Caco-2 (cell line): ENCODE data around the gene DOCK9. TPM values are rescaled to one million over a fixed set of nuclear protein-coding genes. Genes with fewer than 3 reads are reported as not detected.

ENCODE experiments used
- BruUV-seq: library from RNA; stranded (reverse); fragments of 400-500 nt; replicated peaks from 2 replicates; lab custom pipeline; 2021; lab: Mats Ljungman, UMichigan
- CTCF ChIA-PET: fragments of 300-600 bp; sonication (Branson Sonifier 250); formaldehyde crosslinking; loops from one replicate; lab custom pipeline; 2022; ENCODE audit warnings: antibody characterized with exemption; lab: Charles Lee
- POLR2A ChIA-PET: fragments of 300-600 bp; sonication (Branson Sonifier 250); formaldehyde crosslinking; loops from one replicate; lab custom pipeline; 2022; ENCODE audit warnings: antibody characterized with exemption; lab: Charles Lee
- DNase-seq, 2 experiments: peaks; one replicate each; pipeline versions ENCODE4 v3.0.0 to v3.0.0-alpha.2; 2020 to 2022
- H3K27me3 ChIP-seq: replicated peaks from 2 replicates; pipeline ENCODE4 v1.6.0; 2011; ENCODE audit warnings: low read length; ENCODE audit not compliant: control insufficient read depth, insufficient read depth
- H3K36me3 ChIP-seq: 2 replicates; pipeline ENCODE4 v1.5.1; 2011; ENCODE audit warnings: low read length; ENCODE audit not compliant: control insufficient read depth, insufficient read depth
- H3K4me1 ChIP-seq: fragments of 250-450 bp; sonication (Bioruptor Pico); 2 replicates; pipeline ENCODE4 v1.5.1; 2020; ENCODE audit warnings: mild to moderate bottlenecking
- H3K4me3 ChIP-seq: 2 replicates; pipeline ENCODE4 v1.5.1; 2011; ENCODE audit warnings: low read depth, mild to moderate bottlenecking, control low read depth, low read length
- H3K9me3 ChIP-seq: fragments of 250-450 bp; sonication (Bioruptor Pico); 2 replicates; pipeline ENCODE4 v1.5.1; 2020; ENCODE audit warnings: mild to moderate bottlenecking, moderate library complexity
- H3K27ac Mint-ChIP-seq: one replicate; pipeline ENCODE4 v1.8.0; 2022; ENCODE audit warnings: mixed read lengths; ENCODE audit not compliant: unreplicated experiment
- H3K27me3 Mint-ChIP-seq: one replicate; pipeline ENCODE4 v1.8.0; 2022; ENCODE audit warnings: mixed read lengths; ENCODE audit not compliant: insufficient read depth, unreplicated experiment
- H3K36me3 Mint-ChIP-seq: one replicate; pipeline ENCODE4 v1.8.0; 2022; ENCODE audit warnings: mild to moderate bottlenecking, mixed read lengths; ENCODE audit not compliant: insufficient read depth, unreplicated experiment
- H3K4me1 Mint-ChIP-seq: one replicate; pipeline ENCODE4 v1.8.0; 2022; ENCODE audit warnings: low read depth, mixed read lengths; ENCODE audit not compliant: unreplicated experiment
- H3K4me3 Mint-ChIP-seq: one replicate; pipeline ENCODE4 v1.8.0; 2022; ENCODE audit warnings: mild to moderate bottlenecking, moderate library complexity, mixed read lengths; ENCODE audit not compliant: unreplicated experiment
- H3K9me3 Mint-ChIP-seq: one replicate; pipeline ENCODE4 v1.8.0; 2022; ENCODE audit warnings: mixed read lengths; ENCODE audit not compliant: unreplicated experiment
- intact Hi-C: fragments of 100-400 bp; cut with micrococcal nuclease; formaldehyde crosslinking; loops from one replicate; pipeline ENCODE4 v1.10.0; 2022; ENCODE audit not compliant: unreplicated experiment
- total RNA-seq: library from RNA; stranded (reverse); gene quantifications from 2 replicates; pipeline ENCODE4 v1.2.3, GENCODE V29; 2022
- TF ChIP-seq, protein P1 (sequence below), 2 experiments: fragments of 200-600 bp in 1 of 2; IDR thresholded peaks; 1 replicate in 1 of 2; 2 replicates in 1 of 2; pipeline versions ENCODE4 v1.5.1 to v1.8.0; 2011 to 2022; ENCODE audit warnings: antibody characterized with exemption in 1 of 2, control low read depth in 1 of 2, inconsistent platforms in 1 of 2, low read depth in 1 of 2, low read length in 1 of 2, mild to moderate bottlenecking in 1 of 2, moderate library complexity in 1 of 2; ENCODE audit not compliant: insufficient read depth in 1 of 2, severe bottlenecking in 1 of 2, unreplicated experiment in 1 of 2

DOCK9 gene
- total RNA-seq, 1 experiment from 2014 or later = 260 TPM

DNA sequence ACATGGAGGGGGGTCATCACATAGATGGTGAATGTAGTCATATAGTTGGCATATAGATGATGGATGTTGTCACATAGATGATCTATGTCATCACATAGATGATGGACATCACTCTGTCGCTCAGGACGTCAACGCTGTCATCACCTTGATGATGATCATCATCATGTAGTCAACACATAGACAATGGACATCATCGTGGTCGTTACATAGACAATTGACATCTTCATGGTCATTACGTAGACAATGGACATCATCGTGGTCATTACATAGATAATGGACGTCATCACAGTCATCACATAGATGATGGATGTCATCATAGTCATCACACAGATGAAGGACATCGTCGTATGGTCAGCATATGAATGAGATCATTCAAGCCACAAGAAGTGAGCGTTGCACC lies 196.8 kb downstream of the DOCK9 start:
- intact Hi-C loops = no loop called here
- ChIA-PET CTCF (no interaction called here), POLR2A (no interaction called here)
- no TSS peak for BruUV-seq
- no peaks in the 10 kb centered on the region for H3K27me3 Mint-ChIP-seq
- Histone ChIP-seq H3K4me1 (peaks cover 16% of the 10 kb centered on the region), H3K27me3 (no peaks in the 10 kb centered on the region), H3K9me3 (no peaks in the 10 kb centered on the region), H3K36me3 (no peaks in the 10 kb centered on the region), H3K4me3 (no peak overlapping the region)
- TF ChIP-seq, protein P1, sequence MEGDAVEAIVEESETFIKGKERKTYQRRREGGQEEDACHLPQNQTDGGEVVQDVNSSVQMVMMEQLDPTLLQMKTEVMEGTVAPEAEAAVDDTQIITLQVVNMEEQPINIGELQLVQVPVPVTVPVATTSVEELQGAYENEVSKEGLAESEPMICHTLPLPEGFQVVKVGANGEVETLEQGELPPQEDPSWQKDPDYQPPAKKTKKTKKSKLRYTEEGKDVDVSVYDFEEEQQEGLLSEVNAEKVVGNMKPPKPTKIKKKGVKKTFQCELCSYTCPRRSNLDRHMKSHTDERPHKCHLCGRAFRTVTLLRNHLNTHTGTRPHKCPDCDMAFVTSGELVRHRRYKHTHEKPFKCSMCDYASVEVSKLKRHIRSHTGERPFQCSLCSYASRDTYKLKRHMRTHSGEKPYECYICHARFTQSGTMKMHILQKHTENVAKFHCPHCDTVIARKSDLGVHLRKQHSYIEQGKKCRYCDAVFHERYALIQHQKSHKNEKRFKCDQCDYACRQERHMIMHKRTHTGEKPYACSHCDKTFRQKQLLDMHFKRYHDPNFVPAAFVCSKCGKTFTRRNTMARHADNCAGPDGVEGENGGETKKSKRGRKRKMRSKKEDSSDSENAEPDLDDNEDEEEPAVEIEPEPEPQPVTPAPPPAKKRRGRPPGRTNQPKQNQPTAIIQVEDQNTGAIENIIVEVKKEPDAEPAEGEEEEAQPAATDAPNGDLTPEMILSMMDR (IDR thresholded peaks at IDR 0.05; ENCODE audit: insufficient read depth in 1 of 2, low read depth in 1 of 2, low read length in 1 of 2, severe bottlenecking in 1 of 2, unreplicated experiment in 1 of 2) = no peak
- DNase-seq = no peak
- no peak overlapping the region for H3K4me3 Mint-ChIP-seq
- H3K4me1 Mint-ChIP-seq = peaks cover 10% of the 10 kb centered on the region
- peaks cover 7% of the 10 kb centered on the region for H3K36me3 Mint-ChIP-seq
- H3K27ac Mint-ChIP-seq = no peak overlapping the region
- no peaks in the 10 kb centered on the region for H3K9me3 Mint-ChIP-seq

DNA sequence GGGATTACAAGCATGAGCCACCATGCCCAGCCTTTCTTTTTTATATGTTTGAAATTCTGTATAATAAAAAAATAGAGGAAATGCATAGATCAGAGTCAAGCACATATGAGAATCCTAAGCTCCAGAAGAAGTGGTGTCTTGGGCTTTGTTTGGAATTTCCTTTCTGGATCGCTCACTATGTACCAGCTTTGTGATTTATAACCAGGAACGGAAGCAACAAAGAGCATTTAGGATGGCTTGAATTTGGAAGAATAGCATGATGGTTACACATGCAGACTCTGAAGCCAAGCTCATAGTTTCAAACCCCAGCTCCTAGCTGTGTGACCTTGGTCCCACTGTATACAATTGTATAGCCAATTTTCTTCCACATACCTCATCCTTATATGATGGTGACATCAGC lies 197.4 kb downstream of the DOCK9 start:
- CTCF ChIA-PET = no interaction called here
- DNase-seq = no peak
- BruUV-seq = no TSS peak
- no peaks in the 10 kb centered on the region for H3K9me3 ChIP-seq
- Mint-ChIP-seq H3K36me3 (peaks cover 12% of the 10 kb centered on the region), H3K4me3 (no peak overlapping the region), H3K27me3 (no peaks in the 10 kb centered on the region), H3K27ac (no peak overlapping the region), H3K9me3 (no peaks in the 10 kb centered on the region), H3K4me1 (peaks cover 16% of the 10 kb centered on the region)
- intact Hi-C loops = no loop called here
- no peak overlapping the region for H3K4me3 ChIP-seq
- no peaks in the 10 kb centered on the region for H3K27me3 ChIP-seq
- POLR2A ChIA-PET = no interaction called here
- no peaks in the 10 kb centered on the region for H3K36me3 ChIP-seq
- H3K4me1 ChIP-seq = peaks cover 22% of the 10 kb centered on the region
- TF ChIP-seq, protein P1 (IDR thresholded peaks at IDR 0.05; ENCODE audit: insufficient read depth in 1 of 2, low read depth in 1 of 2, low read length in 1 of 2, severe bottlenecking in 1 of 2, unreplicated experiment in 1 of 2) = no peak

DNA sequence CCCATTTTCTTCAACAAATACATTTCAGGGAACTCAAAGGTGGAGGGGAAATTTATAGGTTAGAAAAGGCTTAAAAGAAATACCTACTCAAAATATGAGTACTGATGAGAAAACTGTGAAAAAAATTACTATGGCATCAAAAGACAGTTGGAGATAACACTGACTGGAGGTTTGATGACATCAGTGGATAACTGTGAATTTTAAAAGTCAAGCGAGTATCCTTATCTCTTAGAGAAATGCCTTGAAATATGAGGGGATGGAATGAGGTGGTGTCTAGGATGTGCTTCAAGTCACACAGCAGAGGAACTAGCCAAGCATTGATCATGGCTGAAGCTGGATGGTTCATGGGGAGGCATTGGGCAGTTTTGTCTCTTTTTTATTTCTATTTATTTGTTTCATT lies 198.2 kb downstream of the DOCK9 start:
- Histone ChIP-seq H3K4me3 (no peak overlapping the region), H3K36me3 (no peaks in the 10 kb centered on the region), H3K27me3 (no peaks in the 10 kb centered on the region), H3K9me3 (0 out of 2 replicates have a peak, but pooled peaks cover 4% of the 10 kb centered on the region), H3K4me1 (peaks cover 28% of the 10 kb centered on the region)
- no peak overlapping the region for H3K27ac Mint-ChIP-seq
- peaks cover 12% of the 10 kb centered on the region for H3K36me3 Mint-ChIP-seq
- no peaks in the 10 kb centered on the region for H3K27me3 Mint-ChIP-seq
- BruUV-seq = no TSS peak
- H3K4me3 Mint-ChIP-seq = no peak overlapping the region
- TF ChIP-seq, protein P1 (IDR thresholded peaks at IDR 0.05; ENCODE audit: insufficient read depth in 1 of 2, low read depth in 1 of 2, low read length in 1 of 2, severe bottlenecking in 1 of 2, unreplicated experiment in 1 of 2) = no peak
- no peak for DNase-seq
- H3K9me3 Mint-ChIP-seq = no peaks in the 10 kb centered on the region
- ChIA-PET POLR2A (no interaction called here), CTCF (no interaction called here)
- peaks cover 17% of the 10 kb centered on the region for H3K4me1 Mint-ChIP-seq
- intact Hi-C loops = loop anchor here (5.0 to 10.0 kb wide), 2 partner anchors 37 to 205 kb away; partner anchors contain the start of gene STK24
